GM23338 (cell line): ENCODE data around the gene ARL6IP5. TPM values are rescaled to one million over a fixed set of nuclear protein-coding genes. Genes with fewer than 3 reads are reported as not detected.

ENCODE experiments used
- ATAC-seq: fragments of 200-7000 bp; cut with Tn5 transposase; 3 replicates; pipeline ENCODE4 v1.9.1; 2020
- DNase-seq: peaks from one replicate; pipeline ENCODE4 v3.0.0-alpha.2; 2015; ENCODE audit warnings: low spot score
- H2AFZ ChIP-seq: fragments of 200-600 bp; sonication (generic); 2 replicates; pipeline ENCODE4 v1.8.0; 2016; ENCODE audit warnings: antibody characterized with exemption, mild to moderate bottlenecking, moderate library complexity
- H3F3A ChIP-seq: fragments of 200-600 bp; sonication (generic); replicated peaks from 2 replicates; pipeline ENCODE4 v1.8.0; 2017; ENCODE audit warnings: antibody characterized with exemption, mixed run types, low read depth
- H3K27ac ChIP-seq: fragments of 200-600 bp; sonication (generic); 2 replicates; pipeline ENCODE4 v1.6.1; 2016; ENCODE audit warnings: low read depth
- H3K27me3 ChIP-seq: fragments of 200-600 bp; sonication (generic); 2 replicates; pipeline ENCODE4 v1.8.0; 2016; ENCODE audit warnings: mild to moderate bottlenecking, mixed run types, moderate library complexity; ENCODE audit not compliant: insufficient read depth
- H3K36me3 ChIP-seq: fragments of 200-600 bp; sonication (generic); 2 replicates; pipeline ENCODE4 v1.8.0; 2016; ENCODE audit warnings: mild to moderate bottlenecking; ENCODE audit not compliant: insufficient read depth
- H3K4me1 ChIP-seq: fragments of 200-600 bp; sonication (generic); 2 replicates; pipeline ENCODE4 v1.8.0; 2016; ENCODE audit warnings: mild to moderate bottlenecking, moderate library complexity; ENCODE audit not compliant: insufficient read depth
- H3K4me2 ChIP-seq: fragments of 200-600 bp; sonication (generic); 2 replicates; pipeline ENCODE4 v1.7.1; 2017; ENCODE audit warnings: mixed run types
- H3K4me3 ChIP-seq: fragments of 200-600 bp; sonication (generic); 2 replicates; pipeline ENCODE4 v1.6.1; 2016; ENCODE audit warnings: mixed run types
- H3K79me2 ChIP-seq: fragments of 200-600 bp; sonication (generic); replicated peaks from 2 replicates; pipeline ENCODE4 v1.8.0; 2017; ENCODE audit warnings: mild to moderate bottlenecking; ENCODE audit not compliant: insufficient read depth
- H3K9me2 ChIP-seq: fragments of 200-600 bp; sonication (generic); 2 replicates; pipeline ENCODE4 v1.8.0; 2017; ENCODE audit not compliant: insufficient read depth
- H4K20me1 ChIP-seq: fragments of 200-600 bp; sonication (generic); replicated peaks from 2 replicates; pipeline ENCODE4 v1.8.0; 2017; ENCODE audit warnings: mild to moderate bottlenecking; ENCODE audit not compliant: insufficient read depth
- H3K27ac Mint-ChIP-seq: 2 replicates; pipeline ENCODE4 v1.8.0; 2020; ENCODE audit warnings: inconsistent platforms, mild to moderate bottlenecking, moderate library complexity, mixed read lengths
- H3K27me3 Mint-ChIP-seq: 3 replicates; pipeline ENCODE4 v1.8.0; 2022; ENCODE audit warnings: low read depth, mild to moderate bottlenecking, moderate library complexity, mixed read lengths, inconsistent platforms; ENCODE audit not compliant: insufficient read depth, poor library complexity
- H3K36me3 Mint-ChIP-seq: 3 replicates; pipeline ENCODE4 v1.8.0; 2021; ENCODE audit warnings: low read depth, mild to moderate bottlenecking, inconsistent platforms, moderate library complexity, mixed read lengths
- H3K4me1 Mint-ChIP-seq: 3 replicates; pipeline ENCODE4 v1.8.0; 2020; ENCODE audit warnings: mild to moderate bottlenecking, inconsistent platforms, mixed read lengths
- H3K4me3 Mint-ChIP-seq: 3 replicates; pipeline ENCODE4 v1.8.0; 2021; ENCODE audit warnings: moderate library complexity, mild to moderate bottlenecking, inconsistent platforms, mixed read lengths
- H3K9me3 Mint-ChIP-seq: 3 replicates; pipeline ENCODE4 v1.8.0; 2020; ENCODE audit warnings: moderate library complexity, mild to moderate bottlenecking, inconsistent platforms, mixed read lengths
- CREB1 ChIP-seq: fragments of 250-450 bp; sonication (Bioruptor Pico); IDR thresholded peaks from 2 replicates; pipeline ENCODE4 v1.5.0; 2020; ENCODE audit warnings: low read depth, mild to moderate bottlenecking, moderate library complexity
- EZH2 ChIP-seq: fragments of 200-600 bp; sonication (generic); IDR thresholded peaks from one replicate; pipeline ENCODE4 v1.8.0; 2017; ENCODE audit warnings: antibody characterized with exemption, mild to moderate bottlenecking, low read depth; ENCODE audit not compliant: unreplicated experiment
- EZH2phosphoT487 ChIP-seq: fragments of 200-600 bp; sonication (generic); IDR thresholded peaks from one replicate; pipeline ENCODE4 v1.8.1; 2018; ENCODE audit warnings: antibody characterized with exemption; ENCODE audit not compliant: unreplicated experiment
- JUNB ChIP-seq: IDR thresholded peaks from one replicate; pipeline ENCODE4 v1.6.1; 2016; ENCODE audit warnings: antibody characterized with exemption; ENCODE audit not compliant: unreplicated experiment
- POLR2AphosphoS5 ChIP-seq: IDR thresholded peaks from 2 replicates; pipeline ENCODE4 v1.6.1; 2016; ENCODE audit warnings: antibody characterized with exemption, low read depth
- STAT1 ChIP-seq: IDR thresholded peaks from one replicate; pipeline ENCODE4 v1.6.1; 2016; ENCODE audit warnings: antibody characterized with exemption; ENCODE audit not compliant: unreplicated experiment
- ZNF114 ChIP-seq: fragments of 250-450 bp; sonication (Bioruptor Pico); IDR thresholded peaks from 2 replicates; pipeline ENCODE4 v1.5.0; 2020; ENCODE audit warnings: mild to moderate bottlenecking, moderate library complexity
- ZNF331 ChIP-seq: fragments of 250-450 bp; sonication (Bioruptor Pico); IDR thresholded peaks from 2 replicates; pipeline ENCODE4 v1.5.0; 2020; ENCODE audit warnings: low read depth, mild to moderate bottlenecking, moderate library complexity
- polyA plus RNA-seq: library from polyadenylated mRNA; unstranded; fragments of >200 nt; fragmentation: Nextera tagmentation; extraction: Ambion mirVana; gene quantifications from 2 replicates; pipeline ENCODE4 v1.2.1, GENCODE V29; 2016
- total RNA-seq: library from RNA; depleted of rRNA; stranded (reverse); fragments of >200 nt; shearing (Covaris generic); gene quantifications from 2 replicates; pipeline ENCODE4 v1.2.3, GENCODE V29; 2014
- TF ChIP-seq, protein P1 (sequence below): IDR thresholded peaks from 2 replicates; pipeline ENCODE4 v1.6.1; 2016; ENCODE audit warnings: antibody characterized with exemption
- TF ChIP-seq, protein P2 (sequence below): IDR thresholded peaks from one replicate; pipeline ENCODE4 v1.6.1; 2018; ENCODE audit warnings: antibody characterized with exemption; ENCODE audit not compliant: unreplicated experiment

Gene ARL6IP5
- total and polyA plus RNA-seq, 2 experiments from 2014 or later: 28.8 to 39.8 TPM

DNA sequence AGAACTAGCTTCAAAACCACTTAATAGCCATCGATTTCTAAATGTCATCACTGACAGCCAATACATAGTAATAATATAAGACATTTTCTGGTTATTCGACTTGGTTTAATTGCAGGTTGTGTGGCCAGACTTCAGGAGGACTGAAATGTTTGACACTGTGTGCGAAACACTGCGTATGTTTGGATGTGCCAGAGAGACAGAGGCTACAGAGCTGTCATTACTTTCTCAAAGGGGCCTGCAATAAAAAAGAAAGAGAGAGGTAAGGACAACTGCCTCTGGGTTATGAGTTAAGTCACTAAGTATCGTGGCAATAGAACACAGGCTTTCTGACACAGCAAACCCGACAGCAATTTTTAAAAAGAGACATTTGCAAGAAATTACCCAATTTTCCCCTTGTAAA is 36.8 kb downstream of the ARL6IP5 start:
- H3K4me3 ChIP-seq: no peak overlapping the region
- Mint-ChIP-seq H3K4me3 (no peak overlapping the region), H3K9me3 (no peaks in the 10 kb centered on the region), H3K4me1 (peaks cover 5% of the 10 kb centered on the region; the same call in 2 of the 3 replicates), H3K27me3 (no peaks in the 10 kb centered on the region), H3K36me3 (no peaks in the 10 kb centered on the region), H3K27ac (no peak overlapping the region)
- no peak for ATAC-seq
- H3K9me2 ChIP-seq: no peaks in the 10 kb centered on the region
- peaks cover 3% of the 10 kb centered on the region; the same call in 1 of the 2 replicates for H3K4me1 ChIP-seq
- H3F3A ChIP-seq: no peaks in the 10 kb centered on the region
- no peak overlapping the region for H2AFZ ChIP-seq
- TF ChIP-seq, protein P1, sequence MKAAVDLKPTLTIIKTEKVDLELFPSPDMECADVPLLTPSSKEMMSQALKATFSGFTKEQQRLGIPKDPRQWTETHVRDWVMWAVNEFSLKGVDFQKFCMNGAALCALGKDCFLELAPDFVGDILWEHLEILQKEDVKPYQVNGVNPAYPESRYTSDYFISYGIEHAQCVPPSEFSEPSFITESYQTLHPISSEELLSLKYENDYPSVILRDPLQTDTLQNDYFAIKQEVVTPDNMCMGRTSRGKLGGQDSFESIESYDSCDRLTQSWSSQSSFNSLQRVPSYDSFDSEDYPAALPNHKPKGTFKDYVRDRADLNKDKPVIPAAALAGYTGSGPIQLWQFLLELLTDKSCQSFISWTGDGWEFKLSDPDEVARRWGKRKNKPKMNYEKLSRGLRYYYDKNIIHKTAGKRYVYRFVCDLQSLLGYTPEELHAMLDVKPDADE: no peak
- TF ChIP-seq POLR2AphosphoS5: no peak
- no peaks in the 10 kb centered on the region for H3K27me3 ChIP-seq
- H3K79me2 ChIP-seq: no peaks in the 10 kb centered on the region
- no peak overlapping the region for H3K27ac ChIP-seq
- no peaks in the 10 kb centered on the region for H4K20me1 ChIP-seq
- H3K36me3 ChIP-seq: no peaks in the 10 kb centered on the region
- H3K4me2 ChIP-seq: no peak overlapping the region
- no peak for DNase-seq

DNA sequence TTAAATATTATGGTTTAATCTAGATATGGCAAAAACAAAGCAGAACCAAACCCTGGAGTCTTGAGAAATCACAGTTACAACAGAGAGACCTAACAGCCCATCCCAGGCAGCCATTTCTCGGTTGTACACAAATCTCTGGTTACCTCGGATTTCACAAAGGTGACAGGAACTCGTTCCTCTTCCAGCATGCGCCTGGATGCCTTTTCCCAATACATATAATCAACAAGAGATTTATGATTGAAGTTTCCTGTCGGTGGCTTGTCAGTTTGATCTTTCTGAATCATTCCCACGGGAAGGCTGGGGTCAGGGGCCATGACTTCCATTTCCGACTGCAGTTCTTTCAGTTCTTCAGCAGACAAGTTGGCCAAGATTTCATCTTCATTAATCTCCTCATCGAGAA is 37.2 kb downstream of the ARL6IP5 start:
- no peak for DNase-seq
- H3K27me3 ChIP-seq: no peaks in the 10 kb centered on the region
- no peaks in the 10 kb centered on the region for H3K9me3 Mint-ChIP-seq
- H4K20me1 ChIP-seq: no peaks in the 10 kb centered on the region
- H3K36me3 Mint-ChIP-seq: no peaks in the 10 kb centered on the region
- H2AFZ ChIP-seq: no peak overlapping the region
- no peaks in the 10 kb centered on the region for H3K36me3 ChIP-seq
- H3K9me2 ChIP-seq: no peaks in the 10 kb centered on the region
- H3K27me3 Mint-ChIP-seq: no peaks in the 10 kb centered on the region
- H3K4me1 Mint-ChIP-seq: peaks cover 6% of the 10 kb centered on the region; the same call in 2 of the 3 replicates
- no peak overlapping the region for H3K4me3 Mint-ChIP-seq
- no peaks in the 10 kb centered on the region for H3K79me2 ChIP-seq
- TF ChIP-seq JUNB (no peak), EZH2phosphoT487 (no peak), EZH2 (no peak), ZNF114 (CRISPR knock-in tag) (no peak), CREB1 (CRISPR knock-in tag) (no peak), POLR2AphosphoS5 (no peak), ZNF331 (CRISPR knock-in tag) (no peak), STAT1 (no peak)
- TF ChIP-seq, protein P2, sequence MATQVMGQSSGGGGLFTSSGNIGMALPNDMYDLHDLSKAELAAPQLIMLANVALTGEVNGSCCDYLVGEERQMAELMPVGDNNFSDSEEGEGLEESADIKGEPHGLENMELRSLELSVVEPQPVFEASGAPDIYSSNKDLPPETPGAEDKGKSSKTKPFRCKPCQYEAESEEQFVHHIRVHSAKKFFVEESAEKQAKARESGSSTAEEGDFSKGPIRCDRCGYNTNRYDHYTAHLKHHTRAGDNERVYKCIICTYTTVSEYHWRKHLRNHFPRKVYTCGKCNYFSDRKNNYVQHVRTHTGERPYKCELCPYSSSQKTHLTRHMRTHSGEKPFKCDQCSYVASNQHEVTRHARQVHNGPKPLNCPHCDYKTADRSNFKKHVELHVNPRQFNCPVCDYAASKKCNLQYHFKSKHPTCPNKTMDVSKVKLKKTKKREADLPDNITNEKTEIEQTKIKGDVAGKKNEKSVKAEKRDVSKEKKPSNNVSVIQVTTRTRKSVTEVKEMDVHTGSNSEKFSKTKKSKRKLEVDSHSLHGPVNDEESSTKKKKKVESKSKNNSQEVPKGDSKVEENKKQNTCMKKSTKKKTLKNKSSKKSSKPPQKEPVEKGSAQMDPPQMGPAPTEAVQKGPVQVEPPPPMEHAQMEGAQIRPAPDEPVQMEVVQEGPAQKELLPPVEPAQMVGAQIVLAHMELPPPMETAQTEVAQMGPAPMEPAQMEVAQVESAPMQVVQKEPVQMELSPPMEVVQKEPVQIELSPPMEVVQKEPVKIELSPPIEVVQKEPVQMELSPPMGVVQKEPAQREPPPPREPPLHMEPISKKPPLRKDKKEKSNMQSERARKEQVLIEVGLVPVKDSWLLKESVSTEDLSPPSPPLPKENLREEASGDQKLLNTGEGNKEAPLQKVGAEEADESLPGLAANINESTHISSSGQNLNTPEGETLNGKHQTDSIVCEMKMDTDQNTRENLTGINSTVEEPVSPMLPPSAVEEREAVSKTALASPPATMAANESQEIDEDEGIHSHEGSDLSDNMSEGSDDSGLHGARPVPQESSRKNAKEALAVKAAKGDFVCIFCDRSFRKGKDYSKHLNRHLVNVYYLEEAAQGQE: no peak
- TF ChIP-seq, protein P1: no peak
- no peak overlapping the region for H3K4me3 ChIP-seq
- no peak overlapping the region for H3K27ac Mint-ChIP-seq
- H3F3A ChIP-seq: no peaks in the 10 kb centered on the region
- no peak for ATAC-seq
- H3K4me2 ChIP-seq: no peak overlapping the region
- H3K27ac ChIP-seq: no peak overlapping the region
- H3K4me1 ChIP-seq: peaks cover 3% of the 10 kb centered on the region; the same call in 1 of the 2 replicates
